WTC11 (cell line): ENCODE results near the gene CACNA1C. TPM values are rescaled to one million over a fixed set of nuclear protein-coding genes. Genes with fewer than 3 reads are reported as not detected.

Experiments
- ATAC-seq: fragments of 200-7000 bp; cut with Tn5 transposase; 2 replicates; pipeline ENCODE4 v1.10.0; 2021; ENCODE audit warnings: mild to moderate bottlenecking, moderate library complexity
- CTCF ChIA-PET: fragments of 300-600 bp; sonication (Branson Sonifier 250); formaldehyde crosslinking; loops from one replicate; lab custom pipeline; 2021; ENCODE audit warnings: antibody characterized with exemption; lab: Charles Lee
- POLR2A ChIA-PET: fragments of 350-600 bp; sonication (Branson Sonifier 250); formaldehyde crosslinking; loops from one replicate; lab custom pipeline; 2021; ENCODE audit warnings: antibody characterized with exemption; lab: Charles Lee
- DNase-seq: peaks from one replicate; pipeline ENCODE4 v3.0.0; 2021; ENCODE audit warnings: low spot score
- H3K27ac Mint-ChIP-seq: 2 replicates; pipeline ENCODE4 v1.8.0; 2021; ENCODE audit warnings: mixed read lengths
- H3K27me3 Mint-ChIP-seq: 2 replicates; pipeline ENCODE4 v1.8.0; 2021; ENCODE audit warnings: low read depth, mild to moderate bottlenecking, moderate library complexity, mixed read lengths
- H3K36me3 Mint-ChIP-seq: 2 replicates; pipeline ENCODE4 v1.8.0; 2021; ENCODE audit warnings: mixed read lengths
- H3K4me1 Mint-ChIP-seq: 2 replicates; pipeline ENCODE4 v1.8.0; 2022; ENCODE audit warnings: mixed read lengths
- H3K4me3 Mint-ChIP-seq: 2 replicates; pipeline ENCODE4 v1.8.0; 2021; ENCODE audit warnings: mild to moderate bottlenecking, moderate library complexity, mixed read lengths
- H3K9me3 Mint-ChIP-seq: 2 replicates; pipeline ENCODE4 v1.8.0; 2021; ENCODE audit warnings: mixed read lengths
- ARID4B ChIP-seq: sonication (generic); formaldehyde crosslinking; IDR thresholded peaks from 2 replicates; pipeline ENCODE4 v1.8.0; 2023; ENCODE audit warnings: missing genetic modification reagents, mild to moderate bottlenecking, borderline replicate concordance
- E2F4 ChIP-seq: sonication (generic); formaldehyde crosslinking; IDR thresholded peaks from 2 replicates; pipeline ENCODE4 v1.8.1; 2022; ENCODE audit warnings: low read depth, mild to moderate bottlenecking, moderate library complexity, missing genetic modification reagents, borderline replicate concordance
- E2F5 ChIP-seq: sonication (generic); formaldehyde crosslinking; IDR thresholded peaks from 2 replicates; pipeline ENCODE4 v1.8.1; 2022; ENCODE audit warnings: mild to moderate bottlenecking, moderate library complexity, missing genetic modification reagents
- ELF4 ChIP-seq: sonication (generic); formaldehyde crosslinking; IDR thresholded peaks from 2 replicates; pipeline ENCODE4 v1.8.1; 2022; ENCODE audit warnings: low read depth, mild to moderate bottlenecking, moderate library complexity, missing genetic modification reagents
- ETV6 ChIP-seq: sonication (generic); formaldehyde crosslinking; IDR thresholded peaks from 2 replicates; pipeline ENCODE4 v1.8.1; 2022; ENCODE audit warnings: mild to moderate bottlenecking, missing genetic modification reagents
- FOXK1 ChIP-seq: sonication (generic); formaldehyde crosslinking; IDR thresholded peaks from 2 replicates; pipeline ENCODE4 v1.8.0; 2022; ENCODE audit warnings: mild to moderate bottlenecking, moderate library complexity, missing genetic modification reagents
- HMGA2 ChIP-seq: fragments of 250-450 bp; sonication (Bioruptor Pico); IDR thresholded peaks from 2 replicates; pipeline ENCODE4 v1.4.0; 2021; ENCODE audit warnings: mild to moderate bottlenecking, moderate library complexity
- IRF1 ChIP-seq: sonication (generic); formaldehyde crosslinking; IDR thresholded peaks from 2 replicates; pipeline ENCODE4 v1.8.0; 2023; ENCODE audit warnings: missing genetic modification reagents
- NFATC4 ChIP-seq: fragments of 250-450 bp; sonication (Bioruptor Pico); IDR thresholded peaks from 2 replicates; pipeline ENCODE4 v1.9.0; 2021; ENCODE audit warnings: mild to moderate bottlenecking
- OVOL2 ChIP-seq: fragments of 250-450 bp; sonication (Bioruptor Pico); IDR thresholded peaks from 2 replicates; pipeline ENCODE4 v1.9.0; 2021; ENCODE audit warnings: mild to moderate bottlenecking, borderline replicate concordance
- PRDM15 ChIP-seq: sonication (generic); formaldehyde crosslinking; IDR thresholded peaks from 2 replicates; pipeline ENCODE4 v1.8.0; 2022; ENCODE audit warnings: missing genetic modification reagents
- SMAD4 ChIP-seq: sonication (generic); formaldehyde crosslinking; IDR thresholded peaks from 2 replicates; pipeline ENCODE4 v1.8.0; 2022; ENCODE audit warnings: mild to moderate bottlenecking, missing genetic modification reagents
- TEAD1 ChIP-seq: sonication (generic); formaldehyde crosslinking; IDR thresholded peaks from 2 replicates; pipeline ENCODE4 v1.8.0; 2022; ENCODE audit warnings: mild to moderate bottlenecking, missing genetic modification reagents
- TP53 ChIP-seq: sonication (generic); formaldehyde crosslinking; IDR thresholded peaks from 2 replicates; pipeline ENCODE4 v1.8.1; 2023; ENCODE audit warnings: mild to moderate bottlenecking, missing genetic modification reagents
- USF2 ChIP-seq: sonication (generic); formaldehyde crosslinking; IDR thresholded peaks from 2 replicates; pipeline ENCODE4 v1.8.1; 2023; ENCODE audit warnings: mild to moderate bottlenecking, missing genetic modification reagents, moderate library complexity
- total RNA-seq: library from RNA; stranded (reverse); gene quantifications from 3 replicates; pipeline ENCODE4 v1.2.3, GENCODE V29; 2021

CACNA1C gene
- total RNA-seq, 1 experiment from 2014 or later: 1.7 TPM

GRCh38 chr12:2483713-2484112 lies 430.9 kb downstream of the CACNA1C start:
- ChIA-PET CTCF (no interaction called here), POLR2A (no interaction called here)
- Mint-ChIP-seq H3K9me3 (peaks cover 11% of the 10 kb centered on the region), H3K4me1 (no peaks in the 10 kb centered on the region), H3K4me3 (no peak overlapping the region), H3K27ac (no peak overlapping the region), H3K36me3 (no peaks in the 10 kb centered on the region), H3K27me3 (no peaks in the 10 kb centered on the region)
- ATAC-seq (no peak), DNase-seq (no peak)
- TF ChIP-seq FOXK1 (CRISPR knock-in tag) (no peak), SMAD4 (CRISPR knock-in tag) (no peak), TEAD1 (CRISPR knock-in tag) (no peak), USF2 (no peak), TP53 (no peak), ARID4B (CRISPR knock-in tag) (no peak), IRF1 (CRISPR knock-in tag) (no peak), OVOL2 (CRISPR knock-in tag) (no peak), E2F5 (no peak), NFATC4 (CRISPR knock-in tag) (no peak), PRDM15 (CRISPR knock-in tag) (no peak), ELF4 (CRISPR knock-in tag) (no peak), HMGA2 (CRISPR knock-in tag) (no peak), ETV6 (CRISPR knock-in tag) (no peak), E2F4 (CRISPR knock-in tag) (no peak)
